Endothelial cell (in vitro differentiated cells): ENCODE results near the gene ARMS2. TPM values are rescaled to one million over a fixed set of nuclear protein-coding genes. Genes with fewer than 3 reads are reported as not detected.

ENCODE experiments used
- DNase-seq: peaks from one replicate; pipeline ENCODE4 v3.0.0; 2021; ENCODE audit warnings: low spot score
- H3K27ac Mint-ChIP-seq: one replicate; pipeline ENCODE4 v1.8.0; 2021; ENCODE audit warnings: mixed read lengths, inconsistent platforms; ENCODE audit not compliant: unreplicated experiment
- H3K27me3 Mint-ChIP-seq: one replicate; pipeline ENCODE4 v1.8.0; 2021; ENCODE audit warnings: mild to moderate bottlenecking, moderate library complexity, mixed read lengths, inconsistent platforms; ENCODE audit not compliant: unreplicated experiment
- H3K36me3 Mint-ChIP-seq: one replicate; pipeline ENCODE4 v1.8.0; 2021; ENCODE audit warnings: mild to moderate bottlenecking, low read depth, mixed read lengths, inconsistent platforms; ENCODE audit not compliant: unreplicated experiment
- H3K4me1 Mint-ChIP-seq: one replicate; pipeline ENCODE4 v1.8.0; 2021; ENCODE audit warnings: mild to moderate bottlenecking, mixed read lengths, inconsistent platforms; ENCODE audit not compliant: unreplicated experiment
- H3K4me3 Mint-ChIP-seq: one replicate; pipeline ENCODE4 v1.8.0; 2021; ENCODE audit warnings: mild to moderate bottlenecking, mixed read lengths, inconsistent platforms; ENCODE audit not compliant: unreplicated experiment
- H3K9me3 Mint-ChIP-seq: one replicate; pipeline ENCODE4 v1.8.0; 2021; ENCODE audit warnings: mixed read lengths, inconsistent platforms; ENCODE audit not compliant: unreplicated experiment
- total RNA-seq: library from RNA; stranded (reverse); fragmentation: NEBNext Ultra II Directional; extraction: Animal tissue kit (Norgen Biotek cat#: 25700); gene quantifications from one replicate; pipeline ENCODE4 v1.2.1, GENCODE V29; 2021; ENCODE audit not compliant: unreplicated experiment
- TF ChIP-seq, protein P1 (sequence below): fragments of 200-600 bp; sonication (generic); IDR thresholded peaks from one replicate; pipeline ENCODE4 v1.5.0; 2021; ENCODE audit warnings: antibody characterized with exemption; ENCODE audit not compliant: unreplicated experiment

Gene ARMS2
- total RNA-seq, 1 donor from 2014 or later: not detected

DNA sequence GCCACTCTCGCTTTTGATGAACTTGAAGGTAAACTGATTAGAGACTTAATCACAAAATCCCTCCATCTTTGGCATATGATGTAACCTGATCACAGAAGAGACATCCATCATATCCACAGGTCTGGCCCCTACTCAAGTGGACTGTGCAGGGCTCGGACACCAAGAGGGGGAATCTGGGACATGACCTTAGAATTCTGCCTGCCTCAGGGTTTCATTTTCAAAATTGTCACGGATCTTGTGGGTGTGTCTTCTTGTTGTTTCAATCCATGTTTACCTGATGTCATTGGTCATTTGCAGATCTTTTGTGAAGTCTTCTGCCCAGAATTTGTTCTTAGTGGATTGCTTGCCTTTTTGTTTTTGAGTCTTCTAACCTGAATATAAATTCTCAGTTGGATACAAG lies 5.9 kb upstream of the ARMS2 start:
- DNase-seq: no peak
- H3K27ac Mint-ChIP-seq: no peak overlapping the region
- H3K27me3 Mint-ChIP-seq: peaks cover 4% of the 10 kb centered on the region
- H3K4me3 Mint-ChIP-seq: no peak overlapping the region
- TF ChIP-seq, protein P1, sequence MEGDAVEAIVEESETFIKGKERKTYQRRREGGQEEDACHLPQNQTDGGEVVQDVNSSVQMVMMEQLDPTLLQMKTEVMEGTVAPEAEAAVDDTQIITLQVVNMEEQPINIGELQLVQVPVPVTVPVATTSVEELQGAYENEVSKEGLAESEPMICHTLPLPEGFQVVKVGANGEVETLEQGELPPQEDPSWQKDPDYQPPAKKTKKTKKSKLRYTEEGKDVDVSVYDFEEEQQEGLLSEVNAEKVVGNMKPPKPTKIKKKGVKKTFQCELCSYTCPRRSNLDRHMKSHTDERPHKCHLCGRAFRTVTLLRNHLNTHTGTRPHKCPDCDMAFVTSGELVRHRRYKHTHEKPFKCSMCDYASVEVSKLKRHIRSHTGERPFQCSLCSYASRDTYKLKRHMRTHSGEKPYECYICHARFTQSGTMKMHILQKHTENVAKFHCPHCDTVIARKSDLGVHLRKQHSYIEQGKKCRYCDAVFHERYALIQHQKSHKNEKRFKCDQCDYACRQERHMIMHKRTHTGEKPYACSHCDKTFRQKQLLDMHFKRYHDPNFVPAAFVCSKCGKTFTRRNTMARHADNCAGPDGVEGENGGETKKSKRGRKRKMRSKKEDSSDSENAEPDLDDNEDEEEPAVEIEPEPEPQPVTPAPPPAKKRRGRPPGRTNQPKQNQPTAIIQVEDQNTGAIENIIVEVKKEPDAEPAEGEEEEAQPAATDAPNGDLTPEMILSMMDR: no peak
- H3K36me3 Mint-ChIP-seq: peaks cover 3% of the 10 kb centered on the region
- H3K9me3 Mint-ChIP-seq: peaks cover 4% of the 10 kb centered on the region
- H3K4me1 Mint-ChIP-seq: peaks cover 27% of the 10 kb centered on the region

DNA sequence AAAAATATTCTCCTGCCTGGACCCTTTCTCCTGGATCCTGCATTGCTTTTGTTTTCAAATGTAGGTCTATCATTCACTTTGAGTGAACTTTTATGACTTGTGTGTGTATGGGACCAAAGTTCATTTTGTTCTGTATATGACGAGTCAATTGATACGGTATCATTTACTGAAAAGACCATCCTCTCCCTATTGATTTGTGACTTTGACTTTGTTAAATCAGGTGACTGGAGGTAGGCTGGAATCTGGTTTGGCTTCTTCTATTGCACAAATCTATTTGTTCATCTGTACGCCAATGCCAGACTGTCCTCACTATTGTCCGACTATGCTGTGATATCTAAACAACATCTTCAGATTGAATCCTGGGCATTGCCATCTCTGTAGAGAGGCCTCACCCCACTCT lies 5.3 kb upstream of the ARMS2 start:
- Mint-ChIP-seq H3K4me3 (no peak overlapping the region), H3K9me3 (peaks cover 4% of the 10 kb centered on the region), H3K4me1 (peaks cover 27% of the 10 kb centered on the region), H3K27ac (no peak overlapping the region), H3K27me3 (peaks cover 4% of the 10 kb centered on the region), H3K36me3 (peaks cover 3% of the 10 kb centered on the region)
- DNase-seq: no peak
- TF ChIP-seq, protein P1: no peak

DNA sequence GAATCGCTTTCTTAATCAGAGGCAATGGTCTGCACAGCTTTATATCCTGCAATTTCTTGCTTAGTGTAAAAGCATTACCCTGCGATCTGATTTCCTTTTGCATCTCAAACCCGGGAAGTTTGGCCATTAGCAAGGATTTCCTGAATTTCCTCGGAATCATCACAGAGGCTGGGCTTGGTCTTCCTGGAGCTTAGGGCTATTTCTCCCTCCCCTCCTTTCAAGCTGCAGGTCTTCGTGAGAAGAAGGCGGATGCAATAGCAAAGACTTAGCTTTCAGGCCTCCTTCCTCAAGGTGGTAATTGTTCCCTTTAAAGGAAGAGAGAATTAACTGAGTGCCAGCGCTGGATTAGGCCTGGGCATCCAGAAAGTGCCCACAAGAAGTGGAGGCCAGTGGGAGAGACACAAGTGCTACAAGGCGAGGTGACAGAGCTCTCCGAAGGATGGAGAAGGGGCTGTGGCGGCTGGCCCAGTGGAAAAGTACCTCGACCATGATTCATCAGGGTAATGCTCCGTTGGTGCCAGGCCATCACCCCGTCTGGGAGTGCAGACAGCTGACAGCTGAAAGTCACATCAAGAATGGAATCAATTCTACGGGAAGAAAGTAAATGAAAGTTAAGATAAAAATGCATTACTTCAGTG lies 4.0 kb upstream of the ARMS2 start:
- peak; percentile 15 for DNase-seq
- Mint-ChIP-seq H3K9me3 (peaks cover 4% of the 10 kb centered on the region), H3K36me3 (no peaks in the 10 kb centered on the region), H3K27me3 (peaks cover 4% of the 10 kb centered on the region), H3K4me1 (peaks cover 27% of the 10 kb centered on the region), H3K4me3 (no peak overlapping the region), H3K27ac (peak overlapping the region; percentile 85)
- TF ChIP-seq, protein P1: no peak

DNA sequence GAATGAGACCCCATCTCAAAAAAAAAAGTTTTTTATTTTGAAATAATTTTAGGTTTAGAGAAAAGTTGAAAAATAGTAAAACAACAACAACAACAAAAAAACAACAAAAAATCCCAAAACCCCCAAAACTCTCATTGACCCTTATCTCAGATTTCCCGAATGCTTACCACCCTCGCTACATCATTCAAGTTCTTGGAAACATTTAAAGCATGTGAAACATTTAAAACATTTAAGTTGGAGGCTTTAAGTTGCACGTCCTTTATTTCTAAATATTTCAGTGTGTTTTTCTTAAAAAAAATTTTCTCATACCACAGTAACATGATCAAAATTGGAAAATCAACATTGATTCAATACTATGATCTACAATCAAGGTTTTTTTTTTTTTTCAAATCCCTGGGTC lies 382 bp upstream of the ARMS2 start:
- TF ChIP-seq, protein P1: no peak
- H3K27me3 Mint-ChIP-seq: peaks cover 2% of the 10 kb centered on the region
- no peaks in the 10 kb centered on the region for H3K36me3 Mint-ChIP-seq
- DNase-seq: no peak
- no peak overlapping the region for H3K4me3 Mint-ChIP-seq
- H3K4me1 Mint-ChIP-seq: peaks cover 34% of the 10 kb centered on the region
- no peaks in the 10 kb centered on the region for H3K9me3 Mint-ChIP-seq
- H3K27ac Mint-ChIP-seq: no peak overlapping the region

DNA sequence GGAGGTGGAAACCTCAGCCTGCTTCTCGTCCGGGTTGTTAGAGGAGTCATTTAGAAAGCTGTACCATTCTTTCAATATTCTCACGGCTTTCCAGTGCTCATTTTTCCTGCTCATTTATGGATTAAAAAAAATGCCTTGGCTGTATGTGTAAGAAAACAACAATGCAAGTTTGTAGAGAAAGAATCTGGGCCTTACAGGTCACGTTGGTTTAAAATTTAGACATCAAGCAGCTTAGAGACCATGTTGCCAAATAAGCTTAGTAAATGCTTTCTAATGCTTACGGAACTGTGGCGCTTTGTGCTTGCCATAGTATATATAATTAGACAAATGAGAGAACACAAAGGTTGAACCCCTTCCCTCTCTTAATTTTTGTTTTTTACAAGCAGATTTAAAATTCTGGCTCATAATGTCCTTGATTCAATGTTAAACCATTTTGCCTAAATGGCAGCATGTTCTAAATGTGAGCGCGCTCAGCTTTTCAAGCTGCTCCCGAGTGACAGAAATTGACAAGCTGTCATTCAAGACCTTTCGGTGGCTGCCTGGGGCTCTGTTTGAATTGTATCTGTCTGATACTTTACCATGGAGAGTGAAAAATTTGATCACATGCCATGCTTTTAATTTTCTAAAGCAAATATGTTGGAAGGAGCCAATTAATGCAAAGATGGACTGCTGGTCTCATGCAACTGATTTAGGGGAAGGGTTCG lies 1.1 kb downstream of the ARMS2 start:
- Mint-ChIP-seq H3K36me3 (no peaks in the 10 kb centered on the region), H3K4me3 (no peak overlapping the region), H3K4me1 (peaks cover 19% of the 10 kb centered on the region), H3K9me3 (no peaks in the 10 kb centered on the region), H3K27me3 (peaks cover 3% of the 10 kb centered on the region), H3K27ac (no peak overlapping the region)
- TF ChIP-seq, protein P1: no peak
- DNase-seq: no peak
